Testis (tissue), 2 donors: ENCODE data around the gene PPP2R2D.

Experiments
- POLR2A ChIP-seq: fragments of 450-650 bp; IDR thresholded peaks from one replicate; pipeline ENCODE4 v1.6.1; 2017; ENCODE audit warnings: antibody characterized with exemption, mild to moderate bottlenecking, moderate library complexity
- TF ChIP-seq, protein P1 (sequence below), 3 experiments: fragments of 450-650 bp in 2 of 3; fragments of 200-600 bp in 1 of 3; sonication (generic) in 1 of 3; IDR thresholded peaks; one replicate each; pipeline ENCODE4 v1.5.1; 2016 to 2019; ENCODE audit warnings: antibody characterized with exemption in 3 of 3, mild to moderate bottlenecking in 2 of 3, moderate library complexity in 1 of 3

GRCh38 chr10:131900350-131901152 is at the start of gene PPP2R2D:
- TF ChIP-seq, protein P1, sequence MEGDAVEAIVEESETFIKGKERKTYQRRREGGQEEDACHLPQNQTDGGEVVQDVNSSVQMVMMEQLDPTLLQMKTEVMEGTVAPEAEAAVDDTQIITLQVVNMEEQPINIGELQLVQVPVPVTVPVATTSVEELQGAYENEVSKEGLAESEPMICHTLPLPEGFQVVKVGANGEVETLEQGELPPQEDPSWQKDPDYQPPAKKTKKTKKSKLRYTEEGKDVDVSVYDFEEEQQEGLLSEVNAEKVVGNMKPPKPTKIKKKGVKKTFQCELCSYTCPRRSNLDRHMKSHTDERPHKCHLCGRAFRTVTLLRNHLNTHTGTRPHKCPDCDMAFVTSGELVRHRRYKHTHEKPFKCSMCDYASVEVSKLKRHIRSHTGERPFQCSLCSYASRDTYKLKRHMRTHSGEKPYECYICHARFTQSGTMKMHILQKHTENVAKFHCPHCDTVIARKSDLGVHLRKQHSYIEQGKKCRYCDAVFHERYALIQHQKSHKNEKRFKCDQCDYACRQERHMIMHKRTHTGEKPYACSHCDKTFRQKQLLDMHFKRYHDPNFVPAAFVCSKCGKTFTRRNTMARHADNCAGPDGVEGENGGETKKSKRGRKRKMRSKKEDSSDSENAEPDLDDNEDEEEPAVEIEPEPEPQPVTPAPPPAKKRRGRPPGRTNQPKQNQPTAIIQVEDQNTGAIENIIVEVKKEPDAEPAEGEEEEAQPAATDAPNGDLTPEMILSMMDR (IDR thresholded peaks at IDR 0.05) = no peak
- TF ChIP-seq POLR2A = no peak
